AG08396 (cell line): ENCODE data around the gene LCA5L.

ENCODE experiments used
- DNase-seq: peaks from one replicate; pipeline ENCODE4 v3.0.0; 2012; ENCODE audit warnings: low spot score, mixed read lengths

The LCA5L gene

DNA sequence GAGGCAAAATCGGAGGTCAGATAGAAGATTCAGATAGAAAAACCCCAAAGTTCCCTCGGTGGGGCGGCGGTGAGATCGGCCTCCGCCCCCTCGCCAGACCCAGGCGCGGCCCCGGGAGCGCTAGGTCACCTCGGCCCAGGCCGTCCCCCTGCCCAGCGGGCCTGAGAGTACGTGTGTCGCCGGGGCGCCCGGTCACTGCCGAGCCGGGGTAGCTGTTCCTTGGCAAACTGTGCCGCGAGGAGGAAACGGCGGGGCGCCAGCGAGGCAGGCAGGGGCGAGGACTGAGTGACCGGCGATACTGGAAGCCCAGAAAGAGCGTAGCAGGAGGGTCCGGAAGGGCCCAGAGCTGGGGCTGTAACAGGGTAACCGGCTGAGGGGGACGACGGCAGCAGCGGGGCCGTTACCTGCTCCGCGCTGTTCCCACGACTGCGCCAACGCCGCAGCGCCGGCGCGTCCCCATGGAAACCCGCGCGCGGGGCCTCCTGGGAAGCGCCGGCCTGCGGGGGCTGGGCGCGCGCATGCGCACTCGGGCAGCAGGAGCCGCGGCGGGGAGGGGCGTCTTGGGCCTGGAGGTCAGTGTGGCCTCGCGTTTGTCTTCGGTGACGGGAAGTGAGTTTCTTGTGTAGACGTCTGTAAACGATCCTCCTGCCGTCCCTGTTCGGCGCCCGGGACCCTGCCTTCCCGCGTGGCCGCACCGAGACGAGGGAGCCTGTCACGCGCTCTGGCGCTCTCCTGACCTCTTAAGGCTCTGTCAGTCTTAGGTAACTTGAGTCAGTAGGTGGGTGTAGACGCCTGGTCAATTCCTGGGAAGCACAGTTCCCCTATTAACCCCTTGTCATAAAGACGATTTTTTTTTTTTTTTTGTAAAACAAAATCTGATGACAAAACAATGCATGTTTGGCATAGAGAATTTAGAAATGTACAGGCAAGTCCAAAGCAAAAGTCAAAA lies at the start of gene LCA5L:
Gene LCA5L (minus strand): TSS at position 458 of the 949 bp plus-strand sequence. CDS start 17,285 bp downstream, outside the sequence.
- peak; percentile 100 for DNase-seq

DNA sequence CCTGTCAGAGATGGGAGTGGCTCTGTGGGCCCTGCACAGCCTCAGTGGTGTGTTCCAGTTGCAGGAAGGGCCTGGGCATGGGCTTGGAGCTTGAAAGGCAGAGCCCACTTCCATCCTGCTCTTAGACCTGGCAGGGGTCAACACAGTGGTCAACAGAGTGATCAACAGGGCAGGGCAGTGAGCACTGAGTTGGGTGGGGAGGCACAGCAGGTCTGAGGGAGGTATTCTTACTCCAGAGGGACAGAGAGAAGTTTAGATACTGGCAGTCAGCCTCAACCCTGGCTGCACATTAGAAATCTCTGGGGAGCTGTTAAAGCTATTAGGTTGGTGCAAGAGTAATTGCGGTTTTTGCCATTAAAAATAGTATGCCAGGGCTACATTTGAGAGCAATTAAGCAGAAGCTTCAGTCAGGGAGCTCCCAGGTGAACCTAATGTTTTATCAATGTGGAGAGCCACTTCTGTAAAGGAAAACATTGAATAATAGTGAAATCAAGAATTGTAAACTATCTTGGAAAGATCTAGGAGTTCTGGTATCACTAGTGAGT lies 43.9 kb upstream of the LCA5L start:
- no peak for DNase-seq

DNA sequence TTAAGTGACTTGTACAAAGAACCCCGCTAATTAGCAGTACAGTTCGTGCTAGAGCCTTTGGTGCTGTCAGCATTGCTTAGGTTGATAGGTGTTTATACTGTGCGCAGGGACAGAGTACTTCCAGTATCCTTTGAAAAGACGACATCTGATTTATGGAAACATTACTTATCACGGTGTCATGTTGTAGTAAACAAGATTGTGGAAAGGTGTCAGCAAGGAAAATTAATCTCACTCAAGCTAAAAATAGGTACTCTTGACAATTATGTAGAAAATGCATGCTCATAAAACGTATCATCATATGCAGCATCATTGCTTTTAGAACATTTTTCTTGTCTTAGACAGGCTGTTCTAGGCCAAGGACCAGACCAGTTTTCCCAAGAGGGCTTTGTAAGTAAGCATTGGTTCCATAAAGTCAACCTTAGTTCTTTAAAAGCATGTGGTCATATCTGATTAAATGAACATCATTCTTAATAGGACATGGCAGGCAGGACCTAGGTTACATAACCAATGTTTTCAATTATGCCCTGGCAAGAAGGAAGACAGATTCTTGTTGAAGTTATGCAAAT lies 39.2 kb upstream of the LCA5L start:
- DNase-seq, result no peak

DNA sequence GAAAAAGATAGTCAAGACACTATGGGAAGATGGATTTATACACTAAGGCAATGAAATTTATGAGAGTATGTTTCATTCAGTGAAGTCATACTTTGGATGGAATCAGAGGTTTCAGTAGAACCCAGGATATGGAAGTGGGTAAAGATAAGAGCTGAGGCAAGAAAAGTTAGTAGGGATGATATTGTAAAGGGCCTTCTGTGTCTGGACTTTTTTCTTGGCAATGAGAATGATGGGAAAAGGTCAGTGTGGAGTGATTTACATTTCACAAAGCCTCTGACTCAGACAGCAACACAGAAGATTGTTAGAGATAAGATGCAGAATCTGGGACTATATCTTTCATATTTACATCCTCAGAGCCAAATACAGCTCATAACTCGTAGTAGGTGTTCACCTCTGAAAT lies 38.3 kb upstream of the LCA5L start:
- DNase-seq, result no peak

DNA sequence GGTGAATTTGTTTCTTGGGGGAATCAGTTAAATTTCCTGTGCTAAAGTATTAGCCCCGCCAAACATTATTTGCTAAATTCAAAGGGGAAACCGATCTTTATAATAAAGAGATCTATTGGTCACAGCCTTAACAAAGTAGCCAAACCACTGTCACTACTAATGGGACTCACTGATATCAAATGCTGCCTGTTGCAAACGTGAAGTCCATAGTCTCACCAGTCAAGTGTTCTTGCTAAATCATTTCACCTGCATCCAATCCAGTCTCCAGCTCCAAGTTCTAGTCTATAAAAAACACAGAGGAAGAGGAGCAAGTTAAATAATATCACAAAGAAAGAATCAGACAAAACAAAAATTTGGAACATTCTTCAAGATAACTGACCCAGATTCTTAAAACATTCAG lies 36.3 kb upstream of the LCA5L start:
- DNase-seq, result no peak

DNA sequence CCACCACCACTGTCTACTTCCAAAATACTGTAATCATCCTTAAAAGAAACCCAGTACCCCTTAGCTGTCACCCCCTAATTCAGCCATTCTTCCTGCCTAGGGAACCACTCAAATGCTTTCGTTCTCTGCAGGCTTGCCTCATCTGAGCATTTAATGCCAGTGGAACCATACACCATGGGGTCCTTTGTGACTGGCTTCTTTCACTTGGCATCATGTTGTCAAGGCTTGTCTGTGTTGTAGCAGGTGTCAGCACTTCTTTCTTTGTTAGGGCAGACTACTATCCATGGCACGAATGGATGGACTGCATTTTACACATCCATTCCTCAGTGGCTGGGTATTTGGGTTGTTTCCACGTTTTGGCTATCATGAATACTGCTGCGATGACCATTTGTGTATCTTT lies 34.7 kb upstream of the LCA5L start:
- no peak for DNase-seq

DNA sequence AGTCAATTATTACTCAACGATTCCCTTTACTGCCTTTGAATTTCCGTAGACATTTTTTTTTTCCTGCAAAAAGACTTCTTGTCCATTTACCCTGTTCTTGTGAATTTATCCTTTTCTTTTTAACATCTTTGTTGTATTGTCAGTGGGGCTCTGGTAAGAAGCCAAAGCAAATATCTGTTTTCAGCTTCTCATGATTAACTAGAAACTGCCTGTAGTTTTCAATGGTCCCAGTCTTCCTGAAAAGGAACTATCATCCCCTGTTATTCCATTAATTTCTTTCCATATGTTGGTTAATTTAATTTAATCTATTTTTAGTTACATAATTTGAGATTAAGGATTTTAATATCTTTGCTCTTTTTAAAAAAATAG lies 34.2 kb upstream of the LCA5L start:
- no peak for DNase-seq

DNA sequence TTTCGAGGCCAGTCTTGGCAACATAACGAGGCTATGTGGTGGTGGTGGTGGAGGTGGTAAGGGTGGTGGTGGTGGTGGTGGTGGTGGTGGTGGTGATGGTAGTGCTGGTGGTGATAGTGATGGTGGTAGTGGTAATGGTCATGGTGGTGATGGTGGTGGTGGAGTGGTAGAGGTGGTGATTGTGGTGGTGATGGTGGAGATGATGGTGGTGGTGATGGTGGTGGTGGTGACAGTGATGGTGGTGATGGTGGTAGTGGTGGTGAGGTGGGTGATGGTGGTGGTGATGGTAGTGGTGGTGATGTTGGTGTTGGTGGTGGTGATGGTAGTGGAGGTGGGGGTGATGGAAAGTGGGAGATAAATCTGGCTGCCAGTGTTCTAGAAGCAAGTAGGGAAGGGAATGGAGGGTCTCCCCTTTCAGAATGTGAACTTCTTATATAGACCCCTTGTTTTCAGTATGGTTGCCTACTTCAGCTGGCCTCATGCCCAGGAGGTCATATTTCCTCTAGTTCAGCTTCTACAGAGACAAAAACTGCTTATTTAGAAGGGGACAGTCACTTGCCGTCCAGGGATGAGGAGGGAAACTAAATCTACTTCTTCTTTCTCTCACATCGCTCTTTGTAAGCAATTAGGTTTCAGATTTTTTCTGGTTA lies 33.7 kb upstream of the LCA5L start:
- no peak for DNase-seq

DNA sequence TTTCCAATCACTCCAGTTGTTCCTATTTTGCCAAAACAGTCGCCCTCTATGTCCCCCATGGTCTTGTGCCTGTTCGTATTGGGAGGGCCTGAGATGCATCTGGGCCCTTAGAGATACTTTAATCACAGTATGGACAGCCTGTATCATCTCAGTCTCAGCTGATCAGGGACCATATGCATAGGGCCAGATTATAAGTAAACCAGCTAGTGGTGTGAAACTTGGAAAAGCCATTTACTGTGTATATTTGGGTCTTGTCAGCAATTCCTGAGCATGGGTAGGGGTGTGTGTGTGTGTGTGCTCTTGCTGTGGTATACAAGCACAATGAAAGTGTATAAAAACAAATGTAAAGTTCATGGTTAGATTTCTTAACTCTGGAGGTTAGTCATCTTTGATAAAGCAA lies 29.0 kb upstream of the LCA5L start:
- DNase-seq, result no peak

DNA sequence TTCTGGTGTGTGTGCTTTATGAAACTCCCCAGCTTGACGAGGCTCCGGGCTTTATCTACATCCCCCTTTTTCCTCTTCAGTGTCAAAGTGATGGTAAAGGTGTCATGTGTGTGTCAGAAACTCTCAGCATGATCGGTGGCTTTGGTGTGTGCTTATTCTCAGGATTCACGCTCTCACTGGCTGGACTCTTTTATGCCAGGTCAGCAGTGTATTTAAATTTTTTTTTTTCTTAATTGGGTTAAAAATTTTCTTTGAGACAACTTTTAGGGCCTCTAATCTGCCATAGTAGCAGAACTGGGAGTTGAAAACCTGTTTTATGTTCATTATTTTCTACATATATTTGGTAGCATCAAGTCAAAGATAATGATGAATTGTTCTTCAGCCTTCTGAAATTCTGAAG lies 27.2 kb upstream of the LCA5L start:
- DNase-seq, result no peak

DNA sequence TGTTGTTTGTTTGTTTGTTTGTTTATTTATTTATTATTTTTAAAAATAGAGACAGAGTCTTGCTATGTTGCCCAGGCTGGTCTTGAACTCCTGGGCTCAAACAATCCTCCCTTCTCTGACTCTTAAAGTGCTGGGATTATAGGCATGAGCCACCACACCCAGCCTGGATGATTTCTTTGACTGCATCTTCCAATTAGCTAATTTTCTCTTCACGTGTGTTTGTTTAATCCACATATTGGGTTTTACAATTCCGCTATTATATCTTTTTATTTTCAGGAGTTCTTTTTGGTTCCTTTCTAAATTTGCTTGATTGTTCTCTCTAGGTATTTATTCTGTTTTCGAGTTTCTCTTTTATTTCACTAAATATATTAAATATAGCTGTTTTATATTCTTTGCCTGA lies 26.0 kb upstream of the LCA5L start:
- no peak for DNase-seq

DNA sequence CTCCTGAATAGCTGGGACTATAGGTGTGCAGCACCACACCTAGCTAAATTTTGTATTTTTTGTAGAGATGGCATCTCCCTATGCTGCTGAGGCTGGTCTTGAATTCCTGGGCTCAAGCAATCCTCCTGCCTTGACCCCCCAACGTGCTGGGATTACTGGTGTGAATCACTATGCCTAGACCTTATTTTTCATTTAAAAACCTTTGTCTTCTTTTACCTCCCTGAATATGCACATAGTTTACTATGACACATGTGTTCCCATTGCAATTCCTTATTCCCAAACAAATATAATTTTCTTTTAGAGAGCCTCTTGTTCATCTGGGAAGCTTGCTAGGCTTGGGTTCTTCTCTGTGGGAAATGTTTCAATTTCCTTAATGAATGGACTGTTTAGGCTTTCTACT lies 23.0 kb upstream of the LCA5L start:
- no peak for DNase-seq

DNA sequence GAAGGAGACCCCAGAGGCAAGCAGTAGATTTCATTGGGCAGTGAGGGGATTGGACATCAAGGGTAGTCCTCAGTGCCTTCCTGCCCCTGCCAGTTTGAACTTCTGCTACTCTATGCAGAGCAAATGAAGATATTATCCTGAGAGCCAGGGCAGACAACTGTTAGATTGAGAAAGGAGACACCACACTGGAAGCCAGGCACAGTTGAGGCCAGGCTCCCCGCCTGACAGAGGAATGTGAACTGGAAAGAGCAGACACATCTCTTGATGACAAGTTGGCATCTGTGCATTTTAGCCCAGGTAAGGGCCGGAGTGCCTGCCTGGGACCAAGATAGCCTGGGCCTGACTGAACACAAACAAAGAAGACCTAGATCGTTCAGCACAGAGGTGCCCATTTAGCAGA lies 22.2 kb upstream of the LCA5L start:
- no peak for DNase-seq

DNA sequence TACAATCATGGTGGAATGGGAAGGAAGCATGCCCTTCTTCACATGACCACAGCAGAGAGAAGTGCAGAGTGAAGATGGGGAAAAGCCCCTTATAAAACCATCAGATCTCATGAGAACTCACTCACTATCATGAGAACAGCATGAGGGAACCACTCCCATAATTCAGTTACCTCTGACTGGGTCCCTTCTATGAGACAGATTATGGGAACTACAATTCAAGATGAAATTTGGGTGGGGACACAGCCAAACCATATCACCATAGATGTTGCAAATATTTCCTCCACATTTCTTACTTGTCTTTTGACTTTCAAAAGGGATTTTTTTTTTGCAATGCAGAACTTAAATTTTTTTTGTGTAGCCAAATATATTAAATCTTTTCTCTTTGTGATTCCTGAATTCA lies 21.0 kb upstream of the LCA5L start:
- DNase-seq, result no peak

DNA sequence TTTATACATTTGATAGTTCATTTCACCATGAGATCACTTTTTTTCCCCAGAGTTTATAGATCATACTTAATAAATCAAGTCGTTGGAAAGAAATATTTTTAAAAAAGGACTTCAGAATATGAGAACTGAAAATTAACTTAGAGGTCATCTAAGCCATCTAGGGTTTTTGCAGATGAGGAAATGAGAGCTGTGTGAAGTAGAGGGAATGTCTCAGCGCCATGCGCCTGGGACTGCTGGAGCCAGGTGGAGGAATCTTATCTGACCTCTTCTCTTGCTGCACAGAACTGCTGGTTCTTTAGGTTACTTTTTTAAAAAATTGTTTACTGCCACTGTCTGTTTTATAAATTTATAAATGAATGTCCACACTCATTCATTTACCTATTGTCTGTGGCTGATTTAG lies 17.7 kb upstream of the LCA5L start:
- no peak for DNase-seq

DNA sequence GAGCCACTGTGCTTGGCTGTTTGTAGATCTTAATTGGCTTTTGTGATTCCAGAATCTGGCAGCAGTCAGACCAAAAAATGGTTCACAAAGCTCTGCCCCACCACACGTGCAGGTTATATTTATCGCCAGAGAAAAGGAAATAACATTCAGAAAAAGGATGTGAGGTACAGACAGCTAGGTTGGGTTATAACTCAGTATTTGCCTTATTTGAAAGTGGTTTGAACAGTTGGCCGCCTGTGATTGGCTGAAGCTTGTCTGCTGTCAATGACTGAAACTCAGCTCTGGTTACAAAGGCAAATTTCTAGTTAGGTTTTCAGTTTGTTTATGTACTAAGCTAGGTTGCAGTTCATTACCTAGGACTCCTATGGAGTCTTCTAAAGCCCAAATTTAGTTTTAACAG lies 15.8 kb upstream of the LCA5L start:
- DNase-seq, result no peak

DNA sequence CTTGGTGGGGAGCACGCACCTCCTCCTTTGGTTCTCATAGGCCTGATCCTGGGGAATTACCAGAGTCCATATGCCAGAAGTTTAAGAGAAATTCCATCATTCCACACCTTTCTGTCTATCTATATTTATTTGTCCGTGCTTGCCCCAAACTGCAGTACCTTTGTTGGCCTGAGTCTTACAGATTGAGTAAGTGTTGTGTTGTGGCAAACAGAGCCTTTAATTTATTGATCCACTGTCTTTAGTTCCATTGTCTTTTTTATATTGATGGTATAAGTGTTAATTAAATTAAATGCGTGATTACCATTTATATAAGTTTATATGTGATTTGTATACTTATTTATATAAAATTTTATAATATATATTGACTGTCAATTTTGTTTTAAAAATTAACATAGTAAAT lies 11.1 kb upstream of the LCA5L start:
- DNase-seq, result no peak

DNA sequence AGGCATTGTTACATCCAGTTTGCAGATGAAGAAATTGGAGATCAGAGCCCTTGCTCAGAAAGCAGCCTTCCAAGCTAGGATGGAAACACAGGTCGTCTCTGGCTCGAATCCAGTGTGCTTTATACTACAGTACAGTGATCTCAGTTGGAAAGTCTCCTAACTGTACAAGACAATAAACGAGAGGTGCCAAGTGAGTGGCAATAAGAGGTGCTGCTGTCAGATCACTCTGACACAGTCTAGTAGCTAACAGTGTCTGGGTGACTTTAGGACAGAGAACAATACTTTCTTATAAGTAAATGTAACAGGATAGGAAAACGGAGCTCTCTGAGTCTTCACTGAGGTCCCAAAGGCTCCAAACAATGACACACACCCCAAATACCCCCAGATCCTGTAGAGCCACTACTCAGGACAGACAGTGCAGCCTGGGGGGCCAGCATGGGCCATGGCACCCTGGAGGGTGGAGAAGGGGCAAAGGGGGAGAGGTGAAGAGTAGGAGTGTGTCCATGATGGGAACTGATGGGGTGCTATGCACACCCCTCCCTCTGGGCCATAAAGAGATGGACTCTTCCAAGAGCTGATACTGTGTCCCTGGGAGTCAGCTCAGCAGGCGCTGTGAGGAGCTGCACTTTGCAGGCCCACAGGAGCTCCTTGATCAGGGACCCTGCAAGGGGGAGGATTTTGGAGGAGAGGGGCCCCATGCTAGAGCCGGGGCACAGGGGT lies 9.5 kb upstream of the LCA5L start:
- DNase-seq, result no peak

DNA sequence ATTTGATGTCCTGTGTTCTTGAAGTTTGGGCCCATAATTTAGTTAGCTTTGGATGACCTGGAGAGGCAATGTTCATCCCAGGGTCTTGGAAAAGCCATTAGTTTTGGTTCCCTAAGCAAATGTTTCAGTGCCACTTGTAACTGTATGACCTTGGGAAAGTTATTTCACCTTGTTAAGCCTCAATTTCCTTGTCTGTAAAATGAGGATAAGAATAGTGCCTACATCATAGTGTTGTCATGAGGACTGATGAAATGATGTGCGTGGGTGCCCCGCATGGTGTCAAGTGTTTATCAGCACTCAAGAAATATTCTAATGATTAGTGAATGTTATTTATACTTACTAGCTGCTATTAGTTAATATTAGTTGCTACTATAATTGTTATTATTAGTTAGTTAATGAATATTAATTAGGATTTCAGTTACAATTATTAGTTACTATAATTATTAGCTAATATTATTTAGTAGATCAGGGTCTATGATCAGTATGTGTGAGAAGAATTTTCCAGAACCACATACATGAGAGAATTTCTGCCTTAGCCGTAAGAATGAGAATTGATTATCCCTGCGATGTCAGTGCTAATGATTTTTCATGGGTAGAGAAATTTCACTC lies 8.1 kb upstream of the LCA5L start:
- DNase-seq, result no peak

DNA sequence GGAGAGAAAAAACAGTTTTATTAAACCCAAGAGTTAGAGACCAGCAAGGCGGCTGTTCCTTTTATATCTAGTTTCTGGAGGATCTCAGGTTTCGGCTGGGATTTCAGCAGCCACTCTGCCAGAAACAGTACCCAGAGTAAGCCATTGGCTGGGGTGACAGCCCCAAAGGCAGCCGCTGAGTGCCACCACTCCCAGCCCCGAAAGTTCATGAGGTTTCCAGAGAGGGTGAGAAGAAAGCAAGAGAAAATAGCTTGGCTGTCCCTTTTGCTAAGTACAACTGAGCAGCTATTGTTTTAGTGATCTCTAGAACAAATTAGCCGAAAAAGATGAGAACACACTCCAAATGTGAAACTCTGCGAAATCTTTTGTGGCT lies 7.4 kb upstream of the LCA5L start:
- no peak for DNase-seq

DNA sequence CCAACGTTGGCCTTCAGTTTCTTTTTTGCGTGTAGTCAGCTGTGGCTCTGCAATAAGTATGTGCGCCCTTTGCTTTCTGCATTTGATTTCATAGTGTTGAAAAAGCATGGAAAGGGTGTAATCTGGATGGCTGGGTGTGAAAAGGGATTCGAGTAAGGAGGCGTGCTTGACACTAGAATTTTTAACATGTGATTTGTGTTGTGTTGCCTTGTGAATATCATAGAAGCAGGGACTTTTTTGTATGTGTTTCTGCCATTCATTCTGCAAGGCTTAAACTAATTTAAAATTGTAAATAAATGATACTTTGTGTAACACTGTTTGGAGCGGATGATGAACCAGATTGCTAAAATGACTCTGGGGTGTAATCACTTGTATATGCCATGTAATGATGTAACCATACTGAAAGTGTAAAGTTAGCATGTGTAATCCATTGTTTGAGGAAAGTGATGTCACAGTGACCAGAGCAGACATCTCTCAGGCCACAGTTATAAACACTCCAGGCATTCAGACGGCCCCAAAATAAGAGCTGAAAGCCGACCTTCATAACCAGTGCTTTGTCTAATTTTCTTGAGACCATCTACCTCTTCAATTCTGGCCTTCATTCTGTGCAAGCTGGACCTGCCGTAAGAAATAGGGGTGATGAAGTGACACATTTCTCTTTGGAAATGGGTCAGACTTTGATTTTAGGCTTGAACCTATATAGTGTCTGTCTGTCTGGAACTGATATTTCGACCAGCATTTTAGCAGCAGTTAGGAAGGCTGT lies 6.8 kb upstream of the LCA5L start:
- DNase-seq, result peak; percentile 36
